GM20000 (cell line): ENCODE results near the gene NUP107.
"Not testable (repeated sequence)": the region's sequence is repeated elsewhere in the genome, so short reads cannot be mapped to it uniquely, and the experiment has no call there.

Experiments
- DNase-seq: peaks from one replicate; pipeline ENCODE4 v3.0.0; 2012; ENCODE audit warnings: low spot score
- TF ChIP-seq, protein P1 (sequence below): IDR thresholded peaks from 2 replicates; pipeline ENCODE4 v1.5.1; 2012; ENCODE audit warnings: mild to moderate bottlenecking, control low read depth; ENCODE audit errors: extremely low read depth, missing control alignments

Gene NUP107

DNA sequence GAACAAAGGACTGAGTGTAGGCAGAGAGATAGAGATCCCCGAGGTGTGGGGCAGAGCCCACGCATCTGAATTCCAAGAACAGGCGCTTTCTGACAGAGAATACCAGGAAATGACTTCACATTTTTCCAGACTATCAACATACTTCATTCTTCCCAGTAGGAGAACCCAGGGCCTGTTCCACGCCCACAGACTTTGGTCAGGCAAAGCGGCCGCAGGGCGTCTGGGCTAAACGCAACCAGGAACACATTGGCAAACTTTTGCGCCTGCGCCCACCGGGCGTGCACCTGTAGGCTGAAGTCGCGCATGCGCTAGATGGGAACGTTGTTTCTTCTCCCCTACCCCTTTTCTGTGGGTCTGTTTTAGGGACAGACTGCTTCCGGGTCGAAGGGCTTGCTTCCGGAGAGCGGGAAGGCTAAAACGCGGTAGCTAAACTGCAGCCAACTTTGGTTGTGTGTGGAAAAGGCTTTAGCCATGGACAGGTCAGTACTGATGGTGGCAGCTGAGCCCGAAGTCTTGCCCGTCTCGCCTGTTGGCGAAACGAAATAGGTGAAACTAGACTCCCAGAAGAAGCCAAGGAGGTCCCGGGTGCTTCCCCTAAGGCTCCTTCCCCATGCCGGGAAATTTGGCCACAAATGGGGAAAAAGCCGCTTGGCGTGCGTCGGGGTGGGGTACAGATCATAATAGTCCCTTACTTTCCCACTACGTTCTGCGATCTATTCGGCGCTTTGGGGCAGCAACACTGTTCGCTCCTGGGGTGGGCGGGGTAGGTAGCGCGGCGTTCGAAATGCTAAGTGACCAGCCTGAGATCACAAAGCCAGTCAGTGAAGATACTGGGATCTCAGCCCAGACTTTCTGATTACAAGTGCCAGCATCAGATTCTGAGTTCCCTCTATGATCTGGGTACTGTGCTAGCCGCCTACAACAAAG lies at the start of gene NUP107:
NUP107 (plus strand) TSS at position 384 of the 927 bp plus-strand sequence; CDS start at position 472, 88 bp downstream.
- TF ChIP-seq, protein P1, sequence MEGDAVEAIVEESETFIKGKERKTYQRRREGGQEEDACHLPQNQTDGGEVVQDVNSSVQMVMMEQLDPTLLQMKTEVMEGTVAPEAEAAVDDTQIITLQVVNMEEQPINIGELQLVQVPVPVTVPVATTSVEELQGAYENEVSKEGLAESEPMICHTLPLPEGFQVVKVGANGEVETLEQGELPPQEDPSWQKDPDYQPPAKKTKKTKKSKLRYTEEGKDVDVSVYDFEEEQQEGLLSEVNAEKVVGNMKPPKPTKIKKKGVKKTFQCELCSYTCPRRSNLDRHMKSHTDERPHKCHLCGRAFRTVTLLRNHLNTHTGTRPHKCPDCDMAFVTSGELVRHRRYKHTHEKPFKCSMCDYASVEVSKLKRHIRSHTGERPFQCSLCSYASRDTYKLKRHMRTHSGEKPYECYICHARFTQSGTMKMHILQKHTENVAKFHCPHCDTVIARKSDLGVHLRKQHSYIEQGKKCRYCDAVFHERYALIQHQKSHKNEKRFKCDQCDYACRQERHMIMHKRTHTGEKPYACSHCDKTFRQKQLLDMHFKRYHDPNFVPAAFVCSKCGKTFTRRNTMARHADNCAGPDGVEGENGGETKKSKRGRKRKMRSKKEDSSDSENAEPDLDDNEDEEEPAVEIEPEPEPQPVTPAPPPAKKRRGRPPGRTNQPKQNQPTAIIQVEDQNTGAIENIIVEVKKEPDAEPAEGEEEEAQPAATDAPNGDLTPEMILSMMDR, result no peak
- DNase-seq, result peak; percentile 92

DNA sequence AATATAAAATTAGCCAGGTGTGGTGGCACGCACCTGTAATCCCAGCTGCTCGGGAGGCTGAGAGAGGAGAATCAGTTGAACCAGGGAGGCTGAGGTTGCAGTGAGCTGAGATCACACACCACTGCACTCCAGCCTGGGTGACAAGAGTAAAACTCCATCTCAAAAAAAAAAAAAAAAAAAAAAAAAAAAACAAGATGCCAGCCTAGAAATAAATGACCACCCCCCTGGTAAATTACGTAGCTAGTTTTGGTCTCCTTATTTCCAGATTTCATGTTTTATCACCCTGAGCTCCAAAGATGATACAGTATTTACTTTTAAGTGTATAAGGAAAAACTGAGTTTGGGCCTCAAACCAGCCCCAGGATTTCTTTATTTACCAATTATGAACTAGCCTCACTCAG lies 49.3 kb upstream of the NUP107 start:
- not testable (repeated sequence) for DNase-seq

DNA sequence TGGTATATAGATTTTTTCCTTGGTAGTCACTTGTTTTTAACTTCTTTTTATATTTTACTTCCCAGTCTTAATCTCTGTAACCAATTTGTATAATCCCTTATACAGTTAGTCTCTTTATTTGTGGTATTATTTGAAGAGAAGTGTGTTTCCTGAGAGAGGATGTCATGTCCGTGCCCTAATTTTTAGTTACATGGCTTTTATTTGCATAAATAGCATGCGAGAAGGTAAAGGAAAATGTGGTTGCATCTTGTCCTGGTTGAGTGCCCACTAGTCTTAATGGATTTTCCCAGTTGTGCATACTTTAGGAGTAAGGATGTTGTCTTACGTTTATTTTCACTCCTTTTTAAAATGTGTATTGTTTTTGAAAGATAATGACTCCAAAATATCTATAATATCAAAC lies 48.6 kb upstream of the NUP107 start:
- TF ChIP-seq, protein P1, result no peak
- no peak for DNase-seq

DNA sequence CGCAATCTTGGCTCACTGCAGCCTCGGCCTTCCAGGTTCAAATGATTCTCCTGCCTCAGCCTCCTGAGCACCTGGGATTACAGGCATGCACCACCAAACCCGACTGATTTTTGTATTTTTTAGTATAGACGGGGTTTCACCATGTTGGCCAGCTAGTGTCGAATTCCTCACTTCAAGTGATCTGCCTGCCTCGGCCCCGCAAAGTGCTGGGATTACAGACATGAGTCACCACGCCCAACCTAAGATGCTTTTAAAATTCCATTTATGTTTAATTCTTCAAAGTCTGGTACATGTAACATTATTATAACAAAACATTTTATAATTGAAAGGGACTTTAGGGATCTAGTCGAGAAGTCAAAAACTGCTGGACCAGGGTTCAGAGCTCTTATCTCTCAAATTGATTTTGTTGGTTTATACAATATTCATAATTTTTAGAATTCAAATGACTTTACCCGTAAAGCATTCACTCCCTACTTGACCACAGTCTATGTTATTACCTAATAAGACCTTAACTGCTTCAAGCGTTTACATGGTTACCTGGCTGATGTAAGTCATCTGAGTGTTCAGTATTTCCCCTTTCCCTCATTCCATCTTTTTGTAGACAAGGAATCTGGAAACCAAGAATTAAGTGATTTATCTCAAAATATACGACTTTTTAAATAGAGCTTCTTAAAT lies 47.9 kb upstream of the NUP107 start:
- no peak for DNase-seq
- TF ChIP-seq, protein P1, result no peak

DNA sequence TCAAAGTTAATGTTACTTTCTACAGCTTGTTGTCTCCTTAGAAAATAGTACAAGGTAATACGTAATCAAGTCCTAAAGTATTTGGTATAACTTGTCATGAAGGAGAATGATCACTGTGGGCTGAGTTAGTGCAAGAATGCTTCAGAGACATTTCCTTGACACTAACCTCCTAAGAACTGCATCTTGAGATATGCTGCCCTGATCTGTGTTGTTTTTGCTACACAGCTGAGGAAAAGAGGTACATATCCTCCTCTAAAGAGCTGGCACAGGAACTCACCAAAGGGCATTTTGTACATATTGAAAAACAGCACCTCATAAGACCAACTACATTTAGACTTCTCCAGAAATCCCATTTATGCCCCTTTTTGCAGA lies 47.4 kb upstream of the NUP107 start:
- TF ChIP-seq, protein P1, result no peak
- DNase-seq, result no peak

DNA sequence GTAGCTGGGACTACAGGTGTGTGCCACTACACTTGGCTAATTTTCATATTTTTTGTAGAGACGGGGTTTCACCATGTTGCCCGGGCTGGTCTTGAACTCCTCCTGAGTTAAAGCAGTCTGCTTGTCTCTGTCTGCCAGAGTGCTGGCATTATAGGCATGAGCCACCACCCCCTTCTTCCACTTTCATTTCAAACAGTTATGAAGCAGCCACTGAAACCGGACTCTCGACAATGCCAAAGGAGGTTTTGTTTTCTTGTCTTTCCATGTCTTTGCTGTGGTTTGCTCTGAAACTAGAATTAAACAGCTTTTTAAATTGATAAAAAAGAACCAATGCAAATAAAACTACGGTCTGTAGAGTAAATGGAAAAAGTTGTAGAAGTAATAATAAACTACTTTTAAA lies 45.6 kb upstream of the NUP107 start:
- TF ChIP-seq, protein P1, result no peak
- DNase-seq, result peak; percentile 48

DNA sequence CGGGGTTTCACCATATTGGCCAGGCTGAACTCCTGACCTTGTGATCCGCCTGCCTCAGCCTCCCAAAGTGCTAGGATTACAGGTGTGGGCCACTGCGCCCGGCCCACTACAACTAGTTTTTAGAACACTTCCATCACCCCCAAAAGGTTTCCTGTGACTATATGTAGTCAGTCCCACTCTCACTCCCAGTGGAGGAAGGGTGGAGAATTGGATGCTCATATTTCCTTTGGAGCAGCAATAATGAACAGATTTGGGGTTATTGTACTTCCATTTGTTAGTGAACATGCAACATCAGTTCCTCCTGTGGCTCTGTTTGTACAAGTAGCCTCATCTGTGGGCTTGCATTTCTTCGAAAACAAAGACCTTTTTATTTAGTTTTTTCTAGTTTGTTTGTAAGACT lies 40.3 kb upstream of the NUP107 start:
- TF ChIP-seq, protein P1, result no peak
- no peak for DNase-seq
